ENCODE measurements around the gene PI4KA. TPM values are rescaled to one million over a fixed set of nuclear protein-coding genes. Genes with fewer than 3 reads are reported as not detected.
A peak's percentile ranks its signal among the peaks of the same experiment; 100 is the strongest.

PI4KA gene
- total RNA-seq, 1 experiment from 2014 or later, result 65.8 TPM

- Mint-ChIP-seq H3K4me3 (no peak overlapping the region), H3K27ac (peak overlapping the region in 1 of 3 experiments; percentile 14; a peak in 1 of 7 replicates), H3K9me3 (no peaks in the 10 kb centered on the region), H3K36me3 (ENCODE audit: insufficient read depth in 1 of 3, low read depth in 3 of 3) (no peaks in the 10 kb centered on the region), H3K4me1 (peaks cover 21 to 23% of the 10 kb centered on the region in 2 experiments), H3K27me3 (ENCODE audit: low read depth) (no peaks in the 10 kb centered on the region)
- peaks cover 2% of the 10 kb centered on the region; the same call in 1 of the 2 replicates for H3K4me1 ChIP-seq (ENCODE audit: insufficient read depth, low read length)
- H3K79me1 ChIP-seq (ENCODE audit: insufficient read depth, low read depth, low read length, poor library complexity, severe bottlenecking), result peaks cover 8% of the 10 kb centered on the region
- H3K23me2 ChIP-seq (ENCODE audit: insufficient read length, low read depth, low read length, poor library complexity, severe bottlenecking), result no peaks in the 10 kb centered on the region
- H3K9me3 ChIP-seq (ENCODE audit: control insufficient read depth, low read depth, low read length), result no peaks in the 10 kb centered on the region
- H4K5ac ChIP-seq (ENCODE audit: insufficient read length, low read depth, low read length), result no peak overlapping the region
- H4K8ac ChIP-seq (replicated peaks; ENCODE audit: insufficient read length, low read depth, low read length), result no peak overlapping the region
- no peak overlapping the region for H2BK12ac ChIP-seq (ENCODE audit: insufficient read length, low read depth, low read length)
- H3K27ac ChIP-seq (ENCODE audit: insufficient read length, low read depth, low read length), result no peak overlapping the region
- H4K20me1 ChIP-seq (ENCODE audit: control insufficient read depth, insufficient read depth, insufficient read length), result no peaks in the 10 kb centered on the region
- no peak overlapping the region for H2AK5ac ChIP-seq (ENCODE audit: insufficient read length, low read length)
- H3K9ac ChIP-seq (ENCODE audit: extremely low read depth, insufficient read length, low read length), result no peak overlapping the region
- H3K56ac ChIP-seq (ENCODE audit: insufficient read length, low read depth, low read length), result no peak overlapping the region
- H4K91ac ChIP-seq (ENCODE audit: insufficient read length, low read depth, low read length), result no peak overlapping the region
- H3K18ac ChIP-seq (ENCODE audit: insufficient read length, low read depth, low read length), result no peak overlapping the region
- H3T11ph ChIP-seq (ENCODE audit: low read length), result no peak overlapping the region
- H3K23ac ChIP-seq (ENCODE audit: insufficient read length, low read depth, low read length), result no peak overlapping the region
- H2AFZ ChIP-seq (ENCODE audit: low read length), result no peak overlapping the region
- no peak overlapping the region for H3K4me2 ChIP-seq (ENCODE audit: insufficient read depth, insufficient read length, low read length)
- no peak overlapping the region for H2BK120ac ChIP-seq (ENCODE audit: low read depth, low read length, poor library complexity, severe bottlenecking)
- peaks cover 5% of the 10 kb centered on the region; the same call in 1 of the 2 replicates for H3K79me2 ChIP-seq (ENCODE audit: insufficient read depth, low read length)
- no peak overlapping the region for H3K14ac ChIP-seq (ENCODE audit: insufficient read depth, low read length)
- no peak overlapping the region for H2BK5ac ChIP-seq (ENCODE audit: insufficient read length, low read length)
- no peaks in the 10 kb centered on the region for H3K27me3 ChIP-seq (ENCODE audit: insufficient read depth, low read length)
- H2BK20ac ChIP-seq (ENCODE audit: low read depth, low read length, poor library complexity, severe bottlenecking), result no peak overlapping the region
- no peak for TF ChIP-seq CTCF (conservative IDR thresholded peaks at IDR 0.05)
- DNase-seq, result no peak
- no peak overlapping the region for H2BK15ac ChIP-seq (ENCODE audit: low read depth, low read length)
- no CpG with 5 or more reads among the region's 4 CpGs for WGBS (ENCODE audit: extremely low coverage, insufficient read length, low lambda C conversion rate)
- no peak overlapping the region for H3K4ac ChIP-seq (ENCODE audit: low read depth, low read length)
Measured at GRCh38 chr22:20852076-20852475, 6.5 kb downstream of the PI4KA start.
